ENCODE measurements around the gene ARFGAP2.

DNA sequence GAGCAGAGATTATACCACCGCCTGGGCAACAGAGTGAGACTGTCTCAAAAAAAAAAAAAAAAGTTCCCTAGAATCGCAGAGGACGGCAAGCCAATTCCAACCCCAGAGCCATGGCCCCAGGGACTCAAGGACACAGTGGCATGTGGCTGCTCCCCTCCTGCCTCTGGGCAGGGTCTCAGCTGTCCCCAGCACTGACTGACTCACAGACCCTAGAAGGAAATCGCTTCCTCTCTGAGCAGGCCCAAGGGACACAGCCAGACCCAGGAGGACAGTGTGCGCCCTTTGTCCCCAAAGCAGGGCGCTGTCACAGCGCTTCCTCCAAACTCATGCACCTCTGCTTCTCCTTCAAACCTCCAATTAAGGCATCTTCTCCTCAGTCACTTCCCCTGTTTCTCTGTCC is 7.3 kb upstream of the ARFGAP2 start:
- TF ChIP-seq, protein P1, sequence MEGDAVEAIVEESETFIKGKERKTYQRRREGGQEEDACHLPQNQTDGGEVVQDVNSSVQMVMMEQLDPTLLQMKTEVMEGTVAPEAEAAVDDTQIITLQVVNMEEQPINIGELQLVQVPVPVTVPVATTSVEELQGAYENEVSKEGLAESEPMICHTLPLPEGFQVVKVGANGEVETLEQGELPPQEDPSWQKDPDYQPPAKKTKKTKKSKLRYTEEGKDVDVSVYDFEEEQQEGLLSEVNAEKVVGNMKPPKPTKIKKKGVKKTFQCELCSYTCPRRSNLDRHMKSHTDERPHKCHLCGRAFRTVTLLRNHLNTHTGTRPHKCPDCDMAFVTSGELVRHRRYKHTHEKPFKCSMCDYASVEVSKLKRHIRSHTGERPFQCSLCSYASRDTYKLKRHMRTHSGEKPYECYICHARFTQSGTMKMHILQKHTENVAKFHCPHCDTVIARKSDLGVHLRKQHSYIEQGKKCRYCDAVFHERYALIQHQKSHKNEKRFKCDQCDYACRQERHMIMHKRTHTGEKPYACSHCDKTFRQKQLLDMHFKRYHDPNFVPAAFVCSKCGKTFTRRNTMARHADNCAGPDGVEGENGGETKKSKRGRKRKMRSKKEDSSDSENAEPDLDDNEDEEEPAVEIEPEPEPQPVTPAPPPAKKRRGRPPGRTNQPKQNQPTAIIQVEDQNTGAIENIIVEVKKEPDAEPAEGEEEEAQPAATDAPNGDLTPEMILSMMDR (IDR thresholded peaks at IDR 0.05): no peak
- TF ChIP-seq POLR2A (IDR thresholded peaks at IDR 0.05): no peak
